ENCODE results near the gene INCA1. TPM values are rescaled to one million over a fixed set of nuclear protein-coding genes. Genes with fewer than 3 reads are reported as not detected.
A peak's percentile ranks its signal among the peaks of the same experiment; 100 is the strongest.

The INCA1 gene
- total and polyA plus RNA-seq, 2 of the 13 experiments (the other 11 are each of a cell fraction or from before 2014, with no cell fraction given) = 0.93 to 2.6 TPM

- TF ChIP-seq MTA3 (CRISPR knock-in tag; IDR thresholded peaks at IDR 0.05) (no peak), BCL3 (CRISPR knock-in tag; IDR thresholded peaks at IDR 0.05) (no peak; the same call in 1 of the 2 replicates), SNAI1 (CRISPR knock-in tag; IDR thresholded peaks at IDR 0.05; ENCODE audit: borderline replicate concordance) (no peak), PBX2 (CRISPR knock-in tag; IDR thresholded peaks at IDR 0.05) (no peak), ZFP36 (IDR thresholded peaks at IDR 0.05; ENCODE audit: borderline replicate concordance, low read depth, low read length, partially characterized antibody) (no peak), STAT5B (CRISPR knock-in tag; IDR thresholded peaks at IDR 0.05) (no peak), ATRX (CRISPR knock-in tag; IDR thresholded peaks at IDR 0.05; ENCODE audit: borderline replicate concordance) (no peak), ZNF407 (CRISPR knock-in tag; IDR thresholded peaks at IDR 0.05; ENCODE audit: not compliant biosample characterization) (no peak), TOPORS (CRISPR knock-in tag; IDR thresholded peaks at IDR 0.05) (no peak), SMAD1 (CRISPR knock-in tag; IDR thresholded peaks at IDR 0.05; ENCODE audit: borderline replicate concordance, low read depth) (no peak), RBAK (CRISPR knock-in tag; IDR thresholded peaks at IDR 0.05) (no peak), SP5 (CRISPR knock-in tag; IDR thresholded peaks at IDR 0.05; ENCODE audit: borderline replicate concordance, low read depth) (no peak; the same call in 1 of the 2 replicates), TCF7L2 (IDR thresholded peaks at IDR 0.05; ENCODE audit: low read depth, low read length) (no peak), ZNF687 (CRISPR knock-in tag; IDR thresholded peaks at IDR 0.05) (peak; percentile 7; the same call in 1 of the 2 replicates)
Observed at GRCh38 chr17:4987767-4988567, 9.4 kb downstream of the INCA1 start (continued).

All from HepG2 (cell line).